GM13977 (cell line): Measurements from ENCODE around the gene RANGAP1.

Experiments used
- DNase-seq: peaks from one replicate; pipeline ENCODE4 v3.0.0; 2012; ENCODE audit warnings: low spot score
- in situ Hi-C: fragments of 300-500 bp; cut with MboI; formaldehyde crosslinking; loops from one replicate; pipeline ENCODE4 v1.12.0; 2022; ENCODE audit warnings: low sequenced_read_pairs, low pct_unique_long_range_greater_than_20kb, mixed read lengths, inconsistent platforms; ENCODE audit not compliant: unreplicated experiment
- TF ChIP-seq, protein P1 (sequence below): IDR thresholded peaks from 2 replicates; pipeline ENCODE4 v1.5.1; 2012; ENCODE audit warnings: mild to moderate bottlenecking, control low read depth; ENCODE audit not compliant: insufficient read depth; ENCODE audit errors: extremely low read depth, missing control alignments

The RANGAP1 gene

DNA sequence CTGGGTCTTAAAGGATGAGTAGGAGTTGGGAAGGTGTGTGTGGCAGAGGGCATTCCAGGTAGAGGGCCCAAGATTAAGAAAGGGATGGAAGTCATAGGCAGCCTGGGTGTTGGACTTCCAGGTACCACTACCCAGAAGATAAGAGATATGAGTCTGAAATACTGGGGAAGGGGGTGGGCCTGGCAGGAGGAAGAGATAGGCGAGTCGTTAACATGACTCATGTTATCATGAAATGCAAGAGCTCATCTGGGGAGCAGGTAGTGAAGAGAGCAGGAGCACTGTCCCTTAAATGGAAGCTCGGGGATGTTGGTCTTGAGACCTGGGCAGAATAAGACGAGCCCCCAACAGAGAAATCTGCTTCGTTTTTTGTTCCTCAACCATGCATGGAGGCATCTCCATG is 25.5 kb upstream of the RANGAP1 start:
- in situ Hi-C loops, result no loop called here
- TF ChIP-seq, protein P1, sequence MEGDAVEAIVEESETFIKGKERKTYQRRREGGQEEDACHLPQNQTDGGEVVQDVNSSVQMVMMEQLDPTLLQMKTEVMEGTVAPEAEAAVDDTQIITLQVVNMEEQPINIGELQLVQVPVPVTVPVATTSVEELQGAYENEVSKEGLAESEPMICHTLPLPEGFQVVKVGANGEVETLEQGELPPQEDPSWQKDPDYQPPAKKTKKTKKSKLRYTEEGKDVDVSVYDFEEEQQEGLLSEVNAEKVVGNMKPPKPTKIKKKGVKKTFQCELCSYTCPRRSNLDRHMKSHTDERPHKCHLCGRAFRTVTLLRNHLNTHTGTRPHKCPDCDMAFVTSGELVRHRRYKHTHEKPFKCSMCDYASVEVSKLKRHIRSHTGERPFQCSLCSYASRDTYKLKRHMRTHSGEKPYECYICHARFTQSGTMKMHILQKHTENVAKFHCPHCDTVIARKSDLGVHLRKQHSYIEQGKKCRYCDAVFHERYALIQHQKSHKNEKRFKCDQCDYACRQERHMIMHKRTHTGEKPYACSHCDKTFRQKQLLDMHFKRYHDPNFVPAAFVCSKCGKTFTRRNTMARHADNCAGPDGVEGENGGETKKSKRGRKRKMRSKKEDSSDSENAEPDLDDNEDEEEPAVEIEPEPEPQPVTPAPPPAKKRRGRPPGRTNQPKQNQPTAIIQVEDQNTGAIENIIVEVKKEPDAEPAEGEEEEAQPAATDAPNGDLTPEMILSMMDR, result no peak
- no peak for DNase-seq

DNA sequence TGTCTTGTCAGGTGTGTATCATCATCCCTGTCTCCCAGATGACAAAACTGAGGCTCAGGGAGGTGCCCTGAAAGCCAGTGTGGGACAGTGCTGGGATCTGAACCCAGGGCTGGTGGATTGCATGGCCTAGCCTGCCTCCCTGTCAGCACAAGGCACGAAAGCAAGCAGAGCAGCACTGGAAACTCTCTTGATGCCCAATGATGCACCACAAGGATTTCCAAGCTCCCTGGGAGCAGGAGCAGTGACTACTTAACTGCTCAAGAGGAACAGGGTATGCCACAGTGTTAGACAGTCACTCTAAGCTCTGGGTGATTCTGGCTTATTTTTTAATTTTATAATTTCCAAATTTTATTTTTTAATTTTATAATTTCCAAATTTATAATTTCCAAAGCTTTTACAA is 24.3 kb upstream of the RANGAP1 start:
- no peak for DNase-seq
- in situ Hi-C loops, result no loop called here
- TF ChIP-seq, protein P1, result no peak

DNA sequence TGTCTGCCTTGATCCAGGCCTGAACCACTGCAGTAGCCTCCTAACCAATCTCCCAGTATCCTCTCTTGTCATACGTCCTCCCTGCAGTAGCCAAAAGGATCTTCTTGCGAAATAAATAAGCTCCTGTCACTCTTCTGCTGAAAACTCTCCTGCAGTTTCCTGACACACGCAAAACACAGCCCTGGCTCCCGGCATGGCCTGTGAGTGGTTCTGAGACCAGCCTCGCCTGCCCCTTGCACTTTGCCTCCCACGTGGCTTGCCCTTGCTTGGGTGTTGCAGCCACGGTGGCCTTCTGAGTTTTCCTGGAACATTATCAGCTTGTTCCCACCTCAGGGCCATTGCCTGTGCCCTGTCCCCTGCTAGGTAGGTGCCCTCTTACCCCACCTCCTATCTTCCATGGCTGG is 22.6 kb upstream of the RANGAP1 start:
- TF ChIP-seq, protein P1, result no peak
- no peak for DNase-seq
- in situ Hi-C loops, result no loop called here

DNA sequence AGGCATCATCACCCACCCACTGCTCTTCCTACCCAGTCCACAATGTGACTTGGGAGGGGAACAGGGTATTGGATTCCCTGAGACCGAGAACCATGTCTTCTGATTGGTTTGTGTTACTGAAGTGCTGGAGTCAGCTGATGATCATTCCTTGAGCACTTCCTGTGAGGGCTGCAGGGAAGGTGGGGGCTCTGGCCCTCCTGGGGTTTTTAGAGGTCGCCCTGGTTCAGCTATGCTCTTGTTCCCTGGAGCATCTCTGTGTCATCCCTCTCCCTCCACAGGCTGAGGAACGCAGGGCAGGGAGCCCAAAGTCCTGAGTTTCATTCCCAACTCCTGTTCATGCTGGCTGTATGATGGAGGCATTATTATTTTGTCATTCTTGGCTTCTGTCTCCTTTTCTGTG is 22.1 kb upstream of the RANGAP1 start:
- TF ChIP-seq, protein P1, result no peak
- no peak for DNase-seq
- in situ Hi-C loops, result no loop called here

DNA sequence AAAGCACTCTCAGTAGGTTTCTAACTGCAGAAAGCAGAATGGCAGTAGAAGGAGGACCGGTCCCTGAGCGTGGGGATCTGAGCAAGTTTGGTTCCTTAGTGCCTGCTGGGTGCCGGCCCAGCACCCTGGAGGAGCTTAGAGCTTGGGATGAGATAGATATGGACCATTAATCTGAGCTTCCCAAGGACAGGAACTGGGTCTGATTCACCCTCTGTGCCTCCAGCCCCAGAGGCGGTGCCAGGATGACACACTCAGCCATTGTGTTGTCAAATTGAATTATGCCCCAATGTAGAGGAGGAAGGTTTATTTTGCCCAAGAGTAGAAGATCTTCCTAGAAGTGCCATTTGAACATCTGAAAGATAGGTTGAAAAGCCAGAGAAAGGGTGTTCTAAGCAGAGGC is 19.7 kb upstream of the RANGAP1 start:
- DNase-seq, result no peak
- TF ChIP-seq, protein P1, result no peak
- in situ Hi-C loops, result no loop called here

DNA sequence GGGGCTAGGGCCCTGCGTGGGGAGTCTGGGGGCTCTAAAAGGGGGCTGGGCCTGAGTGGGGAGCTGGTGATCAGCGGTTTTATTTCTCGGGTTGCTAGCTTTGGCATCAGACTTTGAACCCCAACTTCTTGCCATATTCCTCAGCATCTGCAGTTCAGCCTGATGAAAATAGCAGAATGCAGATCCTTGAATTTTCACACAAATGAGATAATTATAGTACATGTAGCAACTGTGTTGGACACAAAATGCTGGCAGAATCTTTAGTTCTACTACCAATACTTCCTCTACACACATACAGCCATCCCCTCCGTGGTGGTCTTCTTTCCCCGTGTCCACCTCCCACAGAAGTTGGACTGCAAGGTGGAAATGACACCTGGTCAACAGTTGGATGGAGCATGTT is 16.8 kb upstream of the RANGAP1 start:
- no peak for DNase-seq
- in situ Hi-C loops, result no loop called here
- TF ChIP-seq, protein P1, result no peak
